Astrocyte of the spinal cord (primary cell): ENCODE data around the gene GRAP.

Source experiments
- DNase-seq: peaks from one replicate; pipeline ENCODE4 v3.0.0; 2011; ENCODE audit warnings: low read depth, low spot score
- H3K4me3 ChIP-seq: 2 replicates; pipeline ENCODE4 v1.5.1; 2011; ENCODE audit warnings: low read depth, mild to moderate bottlenecking, low read length, moderate library complexity
- CTCF ChIP-seq: IDR thresholded peaks from 2 replicates; pipeline ENCODE4 v1.5.1; 2012; ENCODE audit warnings: low read depth, mild to moderate bottlenecking, low read length, inconsistent platforms
- in situ Hi-C: cut with HindIII; loops from 2 replicates; pipeline ENCODE4 v1.10.0; 2017; ENCODE audit warnings: low sequenced_read_pairs

GRAP gene

DNA sequence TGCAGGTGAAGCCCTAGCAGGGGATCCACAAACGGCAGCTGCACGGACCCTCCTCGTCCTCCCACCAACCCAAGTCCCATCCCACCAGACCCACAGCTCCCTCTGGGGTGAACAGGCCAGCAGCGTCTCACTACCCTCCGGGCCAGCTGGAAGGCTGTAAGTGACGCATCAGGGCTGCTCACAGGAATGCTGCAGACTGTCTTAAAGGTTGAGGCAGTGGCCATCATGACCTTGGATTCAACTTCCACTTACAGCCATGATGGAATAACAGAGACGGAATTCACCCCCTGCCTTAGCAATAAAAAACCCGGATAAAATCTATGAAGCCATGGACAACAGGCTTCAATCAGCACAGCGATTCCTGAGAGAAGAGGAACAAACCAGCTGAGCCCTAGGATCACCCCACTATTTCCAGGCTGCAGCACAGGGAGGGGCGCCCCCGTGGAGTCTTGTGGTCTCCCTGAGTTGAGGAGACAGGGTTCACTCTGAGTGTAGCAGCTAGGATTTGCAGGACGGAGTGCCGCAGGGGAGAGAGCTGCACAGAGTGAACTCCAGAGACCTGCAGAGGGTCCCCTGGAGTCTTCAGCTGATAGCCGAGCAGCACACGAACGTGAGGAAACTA lies 52.7 kb downstream of the GRAP start:
- H3K4me3 ChIP-seq, result no peak overlapping the region
- in situ Hi-C loops, result no loop called here
- peak; percentile 22 for DNase-seq
- TF ChIP-seq CTCF, result no peak

DNA sequence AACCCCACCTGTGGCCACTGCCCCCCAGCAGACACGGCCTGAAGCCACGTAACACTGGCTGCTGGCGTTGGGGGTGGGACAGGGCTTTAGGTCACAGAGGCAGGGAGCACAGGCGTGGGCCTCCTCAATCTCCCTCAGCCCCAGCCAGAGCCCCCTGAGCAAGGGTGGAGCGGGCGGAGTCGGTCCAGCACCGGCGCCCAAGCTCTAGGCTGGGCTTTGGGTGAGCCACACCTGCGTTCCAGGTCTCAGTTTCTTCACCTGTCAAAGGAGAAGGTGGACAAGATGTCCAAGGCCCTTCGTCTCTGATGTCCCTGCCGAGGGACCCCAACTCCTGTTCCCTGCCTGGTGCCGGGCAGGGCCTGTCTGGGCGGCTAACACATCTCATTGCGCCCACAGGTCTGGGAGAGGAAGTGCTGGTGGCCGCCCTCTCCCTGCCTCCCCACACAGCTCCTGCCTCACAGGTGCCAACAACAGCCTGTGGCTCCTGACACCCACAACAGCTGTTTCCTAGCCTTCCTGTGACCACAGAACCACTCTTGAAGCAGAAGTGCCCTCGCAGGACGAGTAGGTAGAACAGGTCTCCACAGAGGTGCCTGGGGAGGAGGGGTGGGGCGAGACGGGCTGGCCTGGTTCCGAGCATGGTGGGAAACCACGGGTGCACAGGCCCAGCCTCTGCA lies 54.2 kb downstream of the GRAP start:
- DNase-seq, result no peak
- TF ChIP-seq CTCF, result no peak
- H3K4me3 ChIP-seq, result no peak overlapping the region
- in situ Hi-C loops, result no loop called here

DNA sequence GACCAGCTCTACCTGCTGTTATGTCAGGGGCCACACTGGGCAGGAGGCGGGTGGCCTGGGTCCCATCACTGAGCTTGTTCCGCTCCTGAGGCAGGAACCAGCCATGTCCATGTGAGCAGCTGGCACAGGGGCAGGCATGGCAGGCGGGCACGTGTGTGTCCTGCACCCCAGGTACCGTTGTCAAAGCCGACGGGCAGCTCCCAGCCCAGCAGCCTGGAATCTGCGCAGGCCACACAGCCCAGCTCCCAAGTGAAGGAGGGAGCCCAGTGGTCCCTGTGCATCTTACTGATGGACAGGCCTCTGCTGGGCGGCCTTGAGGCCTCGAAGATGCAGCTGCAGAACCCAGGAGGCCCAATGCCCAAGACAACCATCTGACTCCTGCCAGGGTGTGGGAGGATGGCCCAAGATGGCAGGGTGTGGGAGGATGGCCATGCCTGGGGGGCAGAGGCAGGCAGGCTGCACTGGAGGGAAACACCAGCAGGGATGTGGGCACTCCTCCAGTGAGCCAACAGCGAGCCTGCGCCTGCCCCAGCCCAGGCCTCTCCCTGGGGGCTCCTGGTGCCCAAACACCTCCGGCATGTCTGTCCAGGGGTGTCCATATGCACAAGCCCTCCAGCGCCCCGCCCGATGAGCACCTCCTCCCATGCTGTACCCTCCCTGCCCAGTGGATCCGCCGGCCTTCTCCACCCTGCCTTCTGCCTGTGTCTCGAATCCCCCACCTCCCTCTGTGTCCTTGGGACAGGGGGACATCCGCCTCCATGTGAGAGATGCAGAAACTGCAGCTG lies 55.0 kb downstream of the GRAP start:
- no peak for DNase-seq
- no peak for TF ChIP-seq CTCF
- in situ Hi-C loops, result no loop called here
- H3K4me3 ChIP-seq, result no peak overlapping the region

DNA sequence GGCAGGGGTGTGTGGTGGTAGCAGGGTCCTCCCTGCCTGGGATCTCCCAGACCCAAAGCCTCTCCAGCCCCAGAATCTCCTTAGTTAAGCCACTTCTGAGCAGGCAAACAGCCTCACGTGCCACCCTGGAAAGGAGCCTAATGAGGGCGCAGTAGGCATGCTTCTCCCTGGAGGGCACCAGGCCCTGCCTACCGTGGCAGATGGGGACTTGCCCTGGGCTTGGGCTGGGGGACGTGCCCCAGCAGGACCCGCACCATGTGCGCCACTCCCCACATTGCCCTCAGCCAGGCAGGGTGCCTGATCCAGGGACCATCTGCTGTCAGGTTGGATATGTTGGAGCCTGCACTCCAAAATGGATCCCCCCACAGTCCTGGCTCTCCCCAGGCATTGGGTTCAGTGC lies 56.4 kb downstream of the GRAP start:
- H3K4me3 ChIP-seq, result no peak overlapping the region
- DNase-seq, result no peak
- in situ Hi-C loops, result no loop called here
- no peak for TF ChIP-seq CTCF

GRCh38 chr17:18988546-18989173 lies 58.1 kb downstream of the GRAP start:
- no peak for TF ChIP-seq CTCF
- DNase-seq, result no peak
- in situ Hi-C loops, result no loop called here
- H3K4me3 ChIP-seq, result no peak overlapping the region

DNA sequence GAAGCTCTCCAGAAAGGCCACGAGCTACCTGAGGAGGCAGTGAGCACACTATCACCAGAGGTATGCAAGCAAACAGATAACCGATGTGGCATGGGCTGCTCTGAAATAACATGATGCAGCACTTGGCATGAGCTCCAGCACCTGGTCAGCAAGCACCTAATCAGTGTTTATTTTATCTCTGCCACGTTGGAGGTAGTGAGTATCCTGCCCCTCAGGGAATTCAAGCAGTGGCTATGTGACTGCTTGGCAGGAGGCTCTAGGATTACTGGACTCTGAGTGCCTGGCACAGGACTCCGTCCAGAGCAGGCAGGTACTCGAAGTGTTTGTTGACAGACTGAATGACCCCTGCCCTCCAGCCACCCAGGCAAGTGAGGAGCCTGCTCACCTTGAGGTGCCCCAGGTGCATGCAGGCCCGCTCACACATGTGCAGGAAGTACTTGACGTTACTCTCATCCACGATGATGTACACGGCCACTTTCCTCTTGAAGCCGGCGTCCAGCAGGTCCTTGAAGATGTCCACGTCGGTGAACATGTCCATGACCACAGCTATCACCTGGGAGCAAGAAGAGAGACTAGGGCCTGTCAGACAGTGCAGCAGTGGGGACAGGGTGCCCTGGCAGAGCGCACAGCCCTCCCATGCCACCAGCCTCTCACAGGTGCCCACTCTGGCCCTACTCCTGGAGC lies 58.8 kb downstream of the GRAP start:
- TF ChIP-seq CTCF, result no peak
- in situ Hi-C loops, result no loop called here
- no peak overlapping the region for H3K4me3 ChIP-seq
- DNase-seq, result no peak
